Measurements from ENCODE around the gene DDIAS. TPM values are rescaled to one million over a fixed set of nuclear protein-coding genes. Genes with fewer than 3 reads are reported as not detected.
A peak's percentile ranks its signal among the peaks of the same experiment; 100 is the strongest.
"Not testable (repeated sequence)": the region's sequence is repeated elsewhere in the genome, so short reads cannot be mapped to it uniquely, and the experiment has no call there.

Gene DDIAS
- total RNA-seq, 4 donors from 2014 or later = 0.67 to 2.1 (median 1.1) TPM

DNA sequence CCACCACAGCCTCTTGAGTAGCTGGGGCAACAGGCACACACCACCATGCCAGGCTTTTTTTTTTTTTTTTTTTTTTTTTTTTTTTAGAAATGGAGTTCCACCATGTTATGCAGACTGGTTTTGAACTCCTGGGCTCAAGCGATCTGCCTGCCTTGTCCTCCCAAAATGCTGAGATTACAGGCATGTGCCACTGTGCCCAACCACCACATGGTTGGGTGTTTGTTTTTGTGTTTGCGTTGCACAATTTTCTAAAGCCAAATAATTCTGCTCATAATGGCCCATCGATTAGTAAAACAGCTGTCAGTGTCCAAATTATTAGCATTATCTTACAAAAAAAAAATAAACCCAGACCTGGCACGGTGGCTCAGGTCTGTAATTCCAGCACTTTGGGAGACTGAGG is 65.8 kb downstream of the DDIAS start:
- Histone ChIP-seq H3K9me3 (no peaks in the 10 kb centered on the region), H3K4me3 (no peak overlapping the region), H3K4me1 (no peaks in the 10 kb centered on the region), H3K36me3 (no peaks in the 10 kb centered on the region), H3K27ac (no peak overlapping the region), H3K27me3 (no peaks in the 10 kb centered on the region)
- TF ChIP-seq, protein P1, sequence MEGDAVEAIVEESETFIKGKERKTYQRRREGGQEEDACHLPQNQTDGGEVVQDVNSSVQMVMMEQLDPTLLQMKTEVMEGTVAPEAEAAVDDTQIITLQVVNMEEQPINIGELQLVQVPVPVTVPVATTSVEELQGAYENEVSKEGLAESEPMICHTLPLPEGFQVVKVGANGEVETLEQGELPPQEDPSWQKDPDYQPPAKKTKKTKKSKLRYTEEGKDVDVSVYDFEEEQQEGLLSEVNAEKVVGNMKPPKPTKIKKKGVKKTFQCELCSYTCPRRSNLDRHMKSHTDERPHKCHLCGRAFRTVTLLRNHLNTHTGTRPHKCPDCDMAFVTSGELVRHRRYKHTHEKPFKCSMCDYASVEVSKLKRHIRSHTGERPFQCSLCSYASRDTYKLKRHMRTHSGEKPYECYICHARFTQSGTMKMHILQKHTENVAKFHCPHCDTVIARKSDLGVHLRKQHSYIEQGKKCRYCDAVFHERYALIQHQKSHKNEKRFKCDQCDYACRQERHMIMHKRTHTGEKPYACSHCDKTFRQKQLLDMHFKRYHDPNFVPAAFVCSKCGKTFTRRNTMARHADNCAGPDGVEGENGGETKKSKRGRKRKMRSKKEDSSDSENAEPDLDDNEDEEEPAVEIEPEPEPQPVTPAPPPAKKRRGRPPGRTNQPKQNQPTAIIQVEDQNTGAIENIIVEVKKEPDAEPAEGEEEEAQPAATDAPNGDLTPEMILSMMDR (IDR thresholded peaks at IDR 0.05 in 4 of 5, conservative IDR thresholded peaks at IDR 0.05 in 1 of 5) = no peak
- TF ChIP-seq POLR2A (IDR thresholded peaks at IDR 0.05) = no peak
- intact Hi-C loops (cut with DNase I; ENCODE audit: low total_unique reads) = no loop called here
- ATAC-seq (no peak), DNase-seq (no peak)
- in situ Hi-C loops (cut with MboI; ENCODE audit: low sequenced_read_pairs in 4 of 4) = no loop called here

DNA sequence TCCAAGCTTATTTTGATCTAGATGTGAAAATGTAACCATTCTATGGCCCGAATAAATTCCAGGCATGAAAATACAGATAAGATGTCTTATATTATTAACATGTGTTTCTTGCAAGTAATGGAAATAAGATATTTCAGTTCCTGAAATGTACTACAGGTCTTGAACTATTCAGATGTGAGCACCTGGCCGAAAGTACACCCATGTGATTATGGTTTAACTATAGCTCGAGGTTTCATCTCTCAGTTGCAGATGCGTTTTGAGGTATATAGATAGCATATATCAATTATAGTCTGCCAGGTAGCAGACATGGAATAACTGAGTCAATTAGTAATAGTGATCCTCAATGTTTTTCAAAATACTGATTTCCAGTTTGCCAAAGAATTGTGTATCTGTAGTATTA is 68.3 kb downstream of the DDIAS start:
- TF ChIP-seq, protein P1 (IDR thresholded peaks at IDR 0.05 in 4 of 5, conservative IDR thresholded peaks at IDR 0.05 in 1 of 5) = no peak
- no peak for TF ChIP-seq POLR2A (IDR thresholded peaks at IDR 0.05)
- no peaks in the 10 kb centered on the region for H3K9me3 ChIP-seq
- no peaks in the 10 kb centered on the region for H3K4me1 ChIP-seq
- H3K27ac ChIP-seq = no peak overlapping the region
- H3K4me3 ChIP-seq = no peak overlapping the region
- no peak for ATAC-seq
- H3K36me3 ChIP-seq = no peaks in the 10 kb centered on the region
- in situ Hi-C loops (cut with MboI; ENCODE audit: low sequenced_read_pairs in 4 of 4) (no loop called here), intact Hi-C loops (cut with DNase I; ENCODE audit: low total_unique reads) (no loop called here)
- DNase-seq = no peak
- H3K27me3 ChIP-seq = no peaks in the 10 kb centered on the region

DNA sequence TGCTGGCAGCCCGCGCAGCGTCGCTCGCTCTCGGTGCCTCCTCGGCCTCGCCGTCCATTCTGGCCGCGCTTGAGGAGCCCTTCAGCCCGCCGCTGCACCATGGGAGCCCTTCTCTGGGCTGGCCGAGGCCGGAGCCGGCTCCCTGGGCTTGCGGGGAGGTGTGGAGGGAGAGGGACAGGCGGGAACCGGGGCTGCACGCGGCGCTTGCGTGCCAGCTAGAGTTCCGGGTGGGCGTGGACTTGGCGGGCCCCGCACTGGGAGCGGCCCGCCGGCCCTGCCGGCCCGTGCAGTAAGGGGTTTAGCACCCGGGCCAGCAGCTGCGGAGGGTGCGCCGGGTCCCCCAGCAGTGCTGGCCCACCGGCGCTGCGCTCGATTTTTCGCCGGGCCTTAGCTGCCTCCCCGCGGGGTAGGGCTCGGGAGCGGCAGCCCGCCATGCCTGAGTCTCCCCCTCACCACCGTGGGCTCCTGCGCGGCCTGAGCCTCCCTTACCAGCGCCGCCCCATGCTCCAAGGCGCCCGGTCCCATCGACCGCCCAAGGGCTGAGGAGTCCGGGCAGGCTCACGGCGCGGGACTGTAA is 69.1 kb downstream of the DDIAS start:
- DNase-seq; H3K4me1 ChIP-seq; H3K27me3 ChIP-seq; H3K27ac ChIP-seq; in situ Hi-C loops (cut with MboI; ENCODE audit: low sequenced_read_pairs in 4 of 4); H3K36me3 ChIP-seq; ATAC-seq; H3K9me3 ChIP-seq; H3K4me3 ChIP-seq; intact Hi-C loops (cut with DNase I; ENCODE audit: low total_unique reads): not testable (repeated sequence)

GRCh38 chr11:82971519-82971946 is 70.0 kb downstream of the DDIAS start:
- DNase-seq; H3K9me3 ChIP-seq; H3K36me3 ChIP-seq; intact Hi-C loops (cut with DNase I; ENCODE audit: low total_unique reads); ATAC-seq; H3K4me1 ChIP-seq; in situ Hi-C loops (cut with MboI; ENCODE audit: low sequenced_read_pairs in 4 of 4); H3K4me3 ChIP-seq; H3K27ac ChIP-seq; H3K27me3 ChIP-seq: not testable (repeated sequence)

DNA sequence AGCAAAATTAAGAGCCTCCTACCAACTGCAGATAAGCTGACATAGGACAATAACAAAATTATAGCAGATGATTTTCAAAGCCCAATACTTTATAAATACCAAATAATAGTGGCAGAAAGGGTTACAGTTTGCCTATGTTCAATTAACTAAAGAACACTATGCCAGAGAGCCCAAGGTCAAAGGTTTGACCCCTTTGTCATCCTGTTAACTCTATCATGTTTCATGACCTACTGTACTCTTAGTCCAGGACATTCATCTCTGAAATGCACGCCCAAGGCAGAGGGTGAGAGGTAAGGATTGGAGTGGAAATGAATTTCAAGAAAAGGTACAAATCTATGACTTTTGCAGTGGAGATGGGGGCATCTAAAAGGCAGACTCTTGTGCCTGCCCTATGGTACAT is 70.6 kb downstream of the DDIAS start:
- in situ Hi-C loops (cut with MboI; ENCODE audit: low sequenced_read_pairs in 4 of 4) = no loop called here
- H3K27me3 ChIP-seq = no peaks in the 10 kb centered on the region
- no peaks in the 10 kb centered on the region for H3K9me3 ChIP-seq
- H3K36me3 ChIP-seq = no peaks in the 10 kb centered on the region
- ATAC-seq (peak in 1 of 2 donors; percentile 52), DNase-seq (no peak)
- H3K27ac ChIP-seq = no peak overlapping the region
- TF ChIP-seq, protein P1 (IDR thresholded peaks at IDR 0.05 in 4 of 5, conservative IDR thresholded peaks at IDR 0.05 in 1 of 5) = no peak
- TF ChIP-seq POLR2A (IDR thresholded peaks at IDR 0.05) = no peak
- intact Hi-C loops (cut with DNase I; ENCODE audit: low total_unique reads) = no loop called here
- H3K4me3 ChIP-seq = no peak overlapping the region
- H3K4me1 ChIP-seq = peaks cover 0 to 3% of the 10 kb centered on the region in 2 donors

DNA sequence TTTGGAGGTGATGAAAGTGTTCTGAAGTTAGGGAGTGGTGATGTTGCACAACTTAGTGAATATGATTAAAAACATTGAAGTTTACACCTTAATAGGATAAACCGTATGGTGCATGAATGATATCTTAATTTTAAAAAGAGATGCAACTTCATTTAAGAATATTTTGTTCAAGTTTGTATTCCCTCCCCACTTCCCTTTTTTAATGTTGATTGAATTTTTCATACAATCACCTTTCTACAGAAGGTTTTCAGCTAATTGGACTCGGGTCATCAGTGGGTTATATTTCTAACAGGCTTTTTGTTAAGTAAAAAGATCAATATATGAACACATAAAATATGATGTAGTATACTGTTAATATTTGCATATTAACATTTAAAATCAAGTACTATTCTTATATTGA is 72.6 kb downstream of the DDIAS start:
- no peaks in the 10 kb centered on the region for H3K36me3 ChIP-seq
- no peak overlapping the region for H3K27ac ChIP-seq
- ATAC-seq = no peak
- no peak for DNase-seq
- H3K4me3 ChIP-seq = no peak overlapping the region
- intact Hi-C loops (cut with DNase I; ENCODE audit: low total_unique reads) = no loop called here
- no peaks in the 10 kb centered on the region for H3K9me3 ChIP-seq
- in situ Hi-C loops (cut with MboI; ENCODE audit: low sequenced_read_pairs in 4 of 4) = no loop called here
- H3K27me3 ChIP-seq = no peaks in the 10 kb centered on the region
- peaks cover 0 to 7% of the 10 kb centered on the region in 2 donors for H3K4me1 ChIP-seq
- no peak for TF ChIP-seq POLR2A (IDR thresholded peaks at IDR 0.05)
- TF ChIP-seq, protein P1 (IDR thresholded peaks at IDR 0.05 in 4 of 5, conservative IDR thresholded peaks at IDR 0.05 in 1 of 5) = no peak

Measured in gastrocnemius medialis (tissue), 4 donors.